ENCODE data around the gene NDUFS6.

GRCh38 chr5:1855075-1855474, 53.9 kb downstream of the NDUFS6 start:
- TF ChIP-seq GATA2 (IDR thresholded peaks at IDR 0.05; ENCODE audit: low read depth, low read length) (no peak), GATA3 (IDR thresholded peaks at IDR 0.05; ENCODE audit: low read depth, low read length) (no peak)

All from SH-SY5Y (cell line).